Measurements from ENCODE around the gene OGFRL1.

The OGFRL1 gene

DNA sequence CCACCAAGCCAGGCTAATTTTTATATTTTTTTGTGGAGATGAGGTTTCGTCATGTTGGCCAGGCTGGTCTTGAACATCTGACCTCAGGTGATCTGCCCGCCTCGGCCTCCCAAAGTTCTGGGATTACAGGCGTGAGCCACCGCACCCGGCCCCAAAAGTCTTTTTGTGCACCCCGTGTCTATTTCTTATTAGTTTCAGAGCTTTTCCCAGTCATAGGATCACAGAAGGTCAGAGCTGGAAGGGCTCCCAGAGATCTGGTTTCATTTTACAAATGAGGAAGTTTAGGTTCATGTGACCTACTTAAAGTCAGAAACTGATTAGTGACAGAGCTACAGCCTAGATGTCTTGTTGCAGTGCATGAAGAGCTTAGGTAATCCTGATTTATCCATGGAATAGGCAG lies 1.6 kb upstream of the OGFRL1 start:
- peak; percentile 53 for DNase-seq (ENCODE audit: low read depth)

DNA sequence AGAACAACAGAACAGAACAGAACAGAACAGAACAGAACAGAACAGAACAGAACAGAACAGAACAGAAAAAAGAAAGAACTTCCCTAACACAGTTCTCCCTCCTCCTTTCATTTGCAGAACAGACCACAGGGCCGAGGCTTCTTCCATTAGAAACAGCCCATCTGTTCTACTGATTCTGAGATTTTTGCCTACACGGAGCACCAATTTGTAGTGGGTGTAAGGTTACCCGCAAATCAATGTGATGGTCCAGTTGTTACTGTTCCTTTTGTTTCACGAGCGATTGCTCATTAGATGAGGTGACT lies 734 bp upstream of the OGFRL1 start:
- DNase-seq (ENCODE audit: low read depth), result no peak

DNA sequence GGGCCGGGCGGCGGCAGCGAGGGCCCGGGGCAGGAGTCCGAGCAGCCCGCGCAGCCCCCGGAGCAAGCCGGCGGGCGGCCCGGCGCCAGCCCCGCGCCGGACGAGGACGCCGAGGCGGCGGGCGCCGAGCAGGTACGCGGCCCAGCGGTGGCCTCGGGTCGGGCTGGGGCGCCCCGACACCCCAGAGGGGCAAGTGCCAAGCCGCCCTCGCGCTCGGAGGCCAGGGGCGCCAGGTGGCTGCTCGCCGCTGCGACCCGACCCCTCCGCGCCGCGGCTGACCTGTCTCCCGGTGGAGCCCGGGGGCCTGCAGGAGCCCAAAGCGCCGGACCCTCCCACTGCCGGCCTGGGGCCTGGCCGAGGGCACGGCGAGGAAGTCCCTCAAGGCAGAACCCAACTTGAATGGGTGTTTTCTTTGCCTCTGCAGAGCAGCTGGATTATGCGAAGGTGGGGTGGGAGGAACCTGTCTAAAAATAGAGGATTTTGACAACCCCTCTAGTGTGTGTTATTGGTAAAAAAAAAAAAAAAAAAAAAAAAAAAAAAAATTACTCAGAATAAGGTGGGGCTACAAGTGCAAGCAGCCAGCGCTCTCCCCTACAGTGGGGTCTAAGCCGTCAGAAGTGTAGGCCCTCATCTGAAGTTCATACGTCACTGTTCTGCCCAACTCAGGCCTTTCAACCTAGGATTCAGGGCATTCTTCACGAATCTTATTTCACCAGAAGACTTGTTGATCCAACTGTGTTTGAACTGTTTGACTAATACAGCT lies 609 bp downstream of the OGFRL1 start:
- peak; percentile 32 for DNase-seq (ENCODE audit: low read depth)

DNA sequence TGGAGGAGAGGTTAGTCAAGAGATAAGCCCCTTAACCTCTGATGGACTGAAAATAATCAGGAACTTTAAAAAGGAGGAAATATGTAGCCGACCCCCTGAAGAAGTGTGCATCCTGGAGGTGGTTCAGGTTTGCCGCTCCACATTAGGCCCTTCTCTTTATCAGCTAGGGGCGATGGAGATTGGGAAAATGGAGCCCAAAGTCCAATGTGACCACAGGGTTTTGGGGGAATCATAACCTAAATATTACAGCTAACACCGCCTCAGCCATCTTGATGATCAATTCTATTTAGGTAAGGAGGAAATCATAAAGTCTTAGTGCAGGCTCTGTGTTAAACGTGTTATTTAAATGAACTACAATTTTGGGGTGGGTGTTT lies 1.2 kb downstream of the OGFRL1 start:
- no peak for DNase-seq (ENCODE audit: low read depth)

DNA sequence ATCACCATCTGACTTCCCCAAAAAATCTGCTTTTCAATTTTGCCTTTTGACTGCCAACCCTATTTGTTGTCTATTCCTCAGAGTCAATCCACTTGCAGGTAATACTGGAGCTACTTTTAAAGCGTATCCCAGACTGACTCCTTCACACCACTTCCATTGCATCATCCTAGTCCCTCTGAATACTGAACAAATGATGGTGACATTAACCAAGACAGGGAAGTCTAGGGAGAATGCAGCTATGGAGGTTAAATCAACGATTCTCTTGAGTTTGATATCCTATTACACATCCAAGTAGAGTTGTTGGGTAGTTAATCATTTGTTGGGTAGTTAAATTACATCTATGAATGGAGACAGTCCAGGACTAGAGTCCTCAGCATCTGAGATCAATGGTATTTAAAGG lies 2.0 kb downstream of the OGFRL1 start:
- DNase-seq (ENCODE audit: low read depth), result peak; percentile 24

DNA sequence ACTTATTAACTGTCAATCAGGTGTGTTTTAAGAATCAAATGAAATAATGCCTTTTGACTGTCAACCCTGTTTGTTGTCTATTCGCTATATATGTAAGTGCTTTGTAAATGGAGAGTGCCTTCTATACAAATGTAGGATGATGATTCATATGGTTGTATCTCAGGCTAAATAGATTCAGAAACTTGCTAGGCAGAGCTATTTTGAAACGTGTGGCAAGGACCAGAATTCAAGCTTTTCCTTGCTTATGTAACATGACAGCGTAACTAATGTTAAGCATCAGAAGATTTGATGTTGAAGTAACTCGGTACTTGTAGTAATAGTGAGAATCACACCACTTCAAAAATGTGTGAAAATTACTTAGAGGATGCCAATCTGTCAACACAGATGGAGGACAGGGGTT lies 3.4 kb downstream of the OGFRL1 start:
- peak; percentile 28 for DNase-seq (ENCODE audit: low read depth)

DNA sequence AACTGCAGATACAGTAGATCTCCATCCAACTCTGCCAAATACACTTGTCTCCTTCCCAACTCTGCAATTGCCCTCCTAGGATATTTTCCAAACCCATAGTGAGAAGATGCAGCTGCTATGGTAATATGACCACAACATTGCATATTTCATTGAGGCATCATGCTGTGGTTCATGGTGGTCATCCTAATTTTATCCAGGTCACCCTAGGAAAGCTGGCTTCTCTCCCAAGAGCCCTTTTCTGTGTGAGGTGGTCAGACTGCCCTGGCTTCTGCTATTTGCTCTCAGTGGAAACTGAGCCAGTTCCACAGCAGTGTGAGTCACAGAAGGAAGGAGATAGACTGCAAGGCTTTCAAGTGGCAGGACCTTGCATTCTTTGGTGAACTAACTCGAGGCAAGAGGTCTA lies 5.5 kb downstream of the OGFRL1 start:
- peak; percentile 95 for DNase-seq (ENCODE audit: low read depth)

DNA sequence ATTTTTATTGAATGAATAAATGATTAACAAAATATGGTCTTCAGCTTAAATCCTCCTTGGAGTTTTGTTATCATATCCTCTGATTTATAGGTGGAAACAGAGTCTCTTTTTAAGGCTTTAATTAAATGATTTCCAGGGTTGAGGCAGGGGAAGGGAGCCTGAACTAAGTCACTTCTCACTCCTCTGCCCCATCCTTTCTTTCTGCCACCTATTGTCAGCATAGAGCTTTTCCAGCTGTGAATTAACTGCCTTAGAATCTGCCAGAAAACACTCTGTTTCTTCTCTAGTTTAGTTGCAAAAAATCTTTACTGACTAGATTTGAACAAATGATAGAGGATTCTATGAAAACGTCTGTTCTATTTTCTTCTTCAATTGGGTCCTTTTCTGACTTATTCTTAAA lies 9.8 kb downstream of the OGFRL1 start:
- DNase-seq (ENCODE audit: low read depth), result no peak

DNA sequence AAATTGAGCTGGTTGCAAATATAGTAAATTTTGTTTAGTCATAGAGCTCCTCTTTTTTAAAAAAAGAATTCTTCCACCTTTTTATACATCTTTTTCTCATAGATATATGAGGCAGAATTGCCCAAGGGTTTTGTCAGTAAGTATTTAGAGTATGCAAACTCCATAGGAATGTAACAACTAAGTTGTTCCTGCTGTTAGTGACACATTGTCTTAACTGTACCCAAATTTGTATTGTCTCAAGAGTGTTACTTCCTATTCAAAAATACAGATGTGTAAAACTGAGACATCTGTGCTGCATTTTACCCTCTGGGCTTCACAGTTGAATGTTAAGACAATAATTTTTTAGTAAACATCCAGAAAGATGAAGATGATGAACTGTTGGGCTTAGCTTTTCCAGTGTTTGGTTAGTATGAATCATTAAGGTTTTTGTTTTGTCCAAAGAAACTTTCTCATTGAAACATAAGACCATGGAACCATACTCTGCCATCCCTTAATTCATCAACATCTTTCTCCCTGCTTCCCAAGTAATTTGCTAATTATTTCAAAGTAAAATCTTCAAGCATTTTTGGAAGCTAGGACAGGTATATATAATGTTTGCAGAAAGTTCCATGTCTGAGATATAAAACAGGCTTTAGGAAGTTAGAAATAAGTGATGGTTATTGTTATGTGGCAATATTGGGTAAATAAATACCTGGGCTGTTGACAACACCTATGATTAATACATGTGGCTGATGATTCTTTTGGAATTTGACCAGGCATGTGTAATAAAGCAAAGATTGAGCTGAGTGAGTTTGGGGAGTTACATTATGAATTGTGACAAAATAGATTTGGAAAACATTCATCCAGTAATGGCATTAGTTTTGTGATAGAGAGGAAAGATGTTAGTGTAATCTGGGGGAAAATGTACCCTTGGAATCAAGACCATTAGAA lies 11.2 kb downstream of the OGFRL1 start:
- peak; percentile 55 for DNase-seq (ENCODE audit: low read depth)

DNA sequence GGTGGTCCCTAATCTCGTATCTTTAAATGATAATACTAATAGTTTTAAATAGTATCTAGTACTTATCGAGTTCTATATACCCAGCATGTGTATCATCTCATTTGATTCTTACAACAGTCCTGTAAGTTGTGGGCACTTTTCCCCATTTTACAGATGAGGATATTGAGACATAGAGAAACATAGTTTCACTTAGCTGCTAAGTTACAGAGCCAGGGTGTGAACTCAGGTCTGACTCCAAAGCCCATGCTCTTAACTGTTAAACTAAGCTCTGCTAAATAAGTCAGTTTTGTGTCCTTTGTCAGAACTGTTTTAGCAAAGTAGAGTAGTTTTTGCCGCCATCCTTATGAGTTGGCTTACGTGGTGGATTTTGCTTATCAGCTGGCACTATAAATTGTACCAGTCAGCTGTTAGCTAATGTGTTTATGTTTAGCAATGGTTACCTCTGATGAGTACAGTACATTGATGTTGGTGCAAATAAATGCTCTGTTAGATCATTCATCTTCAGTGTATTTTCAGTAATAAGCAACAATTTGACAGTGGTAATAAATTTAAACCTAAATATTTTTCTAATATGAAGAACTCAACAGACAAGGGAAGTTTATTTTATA lies 12.1 kb downstream of the OGFRL1 start:
- DNase-seq (ENCODE audit: low read depth), result no peak

DNA sequence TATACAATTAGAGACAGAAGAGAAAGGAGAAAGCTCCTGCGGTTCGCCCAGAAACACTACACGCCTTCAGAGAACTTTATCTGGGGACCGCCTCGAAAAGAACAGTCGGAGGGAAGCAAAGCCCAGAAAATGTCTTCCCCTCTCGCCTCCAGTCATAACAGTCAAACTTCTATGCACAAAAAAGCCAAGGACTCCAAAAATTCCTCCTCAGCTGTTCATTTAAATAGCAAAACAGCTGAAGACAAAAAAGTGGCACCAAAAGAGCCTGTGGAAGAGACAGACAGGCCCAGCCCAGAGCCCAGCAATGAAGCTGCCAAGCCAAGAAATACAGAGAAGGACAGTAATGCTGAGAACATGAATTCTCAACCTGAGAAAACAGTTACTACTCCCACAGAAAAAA lies 12.9 kb downstream of the OGFRL1 start:
- DNase-seq (ENCODE audit: low read depth), result no peak

DNA sequence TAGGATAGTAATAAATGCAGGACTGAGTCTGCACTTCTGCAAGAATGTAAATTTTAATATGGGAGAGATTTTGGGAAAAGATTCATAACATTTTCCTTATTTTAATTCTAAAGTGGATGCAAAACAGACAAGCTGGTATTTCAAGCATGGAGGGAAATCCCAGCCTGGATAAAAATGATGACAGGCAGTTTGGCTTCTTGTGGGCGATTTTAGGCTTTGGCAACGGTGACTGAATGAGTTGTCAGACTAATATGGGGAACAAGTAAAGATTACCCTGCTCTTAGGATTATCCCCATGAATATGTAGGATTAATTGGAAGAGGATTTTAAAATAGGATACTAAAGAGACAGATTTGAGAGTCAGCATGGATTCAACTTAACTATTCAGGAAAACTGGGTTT lies 21.0 kb downstream of the OGFRL1 start:
- DNase-seq (ENCODE audit: low read depth), result no peak

DNA sequence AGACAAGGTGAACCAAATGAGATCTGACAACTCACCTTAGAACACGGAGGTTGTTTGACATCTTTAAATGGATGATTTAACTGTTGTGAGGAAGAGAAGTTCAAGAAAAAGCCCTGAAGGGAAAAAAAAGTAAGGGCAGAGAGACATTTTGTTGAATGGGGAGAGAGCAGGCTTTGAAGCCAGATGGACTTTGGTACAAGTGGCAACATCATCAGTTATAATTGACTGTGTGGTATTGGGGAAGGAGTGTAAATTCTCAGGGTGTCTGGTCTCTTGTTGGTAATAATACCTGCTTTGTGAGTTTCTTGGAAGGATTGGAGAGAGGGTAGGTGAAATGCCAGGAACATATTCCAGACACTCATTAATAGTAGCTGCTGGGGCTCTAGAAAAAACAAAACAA lies 21.6 kb downstream of the OGFRL1 start:
- DNase-seq (ENCODE audit: low read depth), result no peak

DNA sequence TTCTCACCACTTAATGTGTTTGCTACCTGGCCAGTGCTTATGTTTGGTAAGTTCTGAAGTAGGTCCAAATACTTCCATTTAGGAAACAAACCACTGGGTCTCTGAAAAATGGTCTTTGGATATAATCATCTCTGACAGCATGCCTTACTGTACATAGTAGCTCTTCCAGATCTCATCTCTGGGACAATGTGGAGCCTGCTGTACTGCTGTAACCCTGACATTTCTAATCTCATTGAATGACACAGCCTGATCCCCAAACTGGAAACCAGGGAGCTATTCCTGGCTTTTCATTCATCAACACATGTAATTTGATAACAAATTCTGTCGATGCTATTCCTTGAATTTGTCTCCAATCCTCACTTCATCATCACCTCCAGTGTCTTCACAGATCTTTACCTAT lies 23.5 kb downstream of the OGFRL1 start:
- no peak for DNase-seq (ENCODE audit: low read depth)

DNA sequence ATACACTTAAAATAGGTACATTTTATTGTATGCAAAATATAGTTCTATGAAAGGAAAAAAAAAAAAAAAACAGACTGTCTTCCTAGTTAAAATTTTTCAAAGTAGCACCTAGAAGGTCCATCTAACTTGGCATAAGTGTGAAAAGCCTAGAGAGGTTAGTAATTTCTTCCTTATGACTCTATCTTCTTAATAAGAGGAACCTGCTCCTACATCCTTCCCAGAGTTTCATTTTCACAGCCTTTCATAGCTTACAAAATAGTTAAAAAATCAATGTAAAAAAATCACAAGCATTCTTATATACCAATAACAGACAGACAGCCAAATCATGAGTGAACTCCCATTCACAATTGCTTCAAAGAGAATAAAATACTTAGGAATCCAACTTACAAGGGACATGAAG lies 28.8 kb downstream of the OGFRL1 start:
- no peak for DNase-seq (ENCODE audit: low read depth)

DNA sequence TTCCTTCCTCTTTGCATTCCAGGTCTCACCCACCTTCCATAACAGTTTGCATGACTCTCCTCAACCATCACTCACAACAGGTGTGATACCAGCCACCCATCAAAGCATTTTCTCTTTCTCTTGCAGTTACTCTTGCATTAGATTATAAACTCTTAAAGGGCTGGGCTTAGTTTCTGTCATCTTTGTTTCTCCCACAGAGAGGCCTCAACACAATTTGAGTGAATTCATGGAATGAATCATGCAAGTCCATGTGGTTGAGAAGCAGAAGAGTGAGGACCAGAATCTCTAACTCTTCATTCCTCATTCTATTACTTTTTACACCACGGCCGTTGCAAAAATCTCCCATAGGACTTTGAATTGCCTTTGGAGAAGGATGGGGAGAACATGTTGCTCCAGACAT lies 31.4 kb downstream of the OGFRL1 start:
- DNase-seq (ENCODE audit: low read depth), result no peak

DNA sequence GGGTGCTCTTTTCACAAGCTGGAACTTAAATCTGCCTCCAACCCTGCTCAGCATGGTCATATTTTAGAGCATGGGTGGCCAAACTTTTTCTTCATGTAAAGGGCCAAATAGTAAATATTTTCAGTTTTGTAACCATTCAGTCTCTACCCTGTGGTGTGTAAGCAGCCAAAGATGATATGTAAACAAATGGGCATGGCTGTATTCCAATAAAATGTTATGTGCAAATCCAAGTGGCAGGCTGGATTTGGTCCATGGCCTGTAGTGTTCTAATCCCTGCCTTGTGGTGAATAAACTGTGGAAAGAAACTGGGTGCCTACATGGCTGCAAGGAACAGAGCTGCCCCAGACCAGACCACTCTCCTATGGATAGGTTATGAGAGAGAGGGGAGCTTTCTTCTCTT lies 32.7 kb downstream of the OGFRL1 start:
- DNase-seq (ENCODE audit: low read depth), result no peak

DNA sequence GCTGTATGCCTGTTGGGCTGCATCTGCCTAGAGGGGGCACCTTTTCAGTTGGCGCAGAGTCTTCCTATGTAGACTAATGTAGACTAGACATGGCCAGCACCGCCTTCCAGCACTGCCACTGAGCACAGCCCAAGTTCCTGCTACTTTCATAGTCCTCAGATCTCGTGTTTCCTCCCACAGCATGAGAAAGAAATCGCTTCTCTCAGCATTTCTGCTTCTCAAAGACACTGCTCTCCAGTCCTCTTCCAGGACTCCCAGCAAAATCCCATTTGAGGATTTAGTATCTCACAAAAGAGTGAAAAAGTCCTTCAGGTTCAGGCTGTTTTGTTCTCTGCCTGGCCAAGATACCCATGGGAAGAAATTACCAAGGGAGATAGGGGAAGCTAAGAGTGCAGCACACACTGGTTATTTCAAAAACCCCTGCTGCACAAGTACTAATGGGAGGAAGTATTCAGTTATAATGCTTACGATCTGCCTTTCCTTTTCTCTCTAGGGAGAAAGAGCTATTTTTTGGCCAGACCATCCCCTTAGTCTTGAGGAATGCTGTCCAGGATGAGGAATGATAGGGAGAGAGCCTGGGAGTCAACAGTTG lies 35.7 kb downstream of the OGFRL1 start:
- no peak for DNase-seq (ENCODE audit: low read depth)

DNA sequence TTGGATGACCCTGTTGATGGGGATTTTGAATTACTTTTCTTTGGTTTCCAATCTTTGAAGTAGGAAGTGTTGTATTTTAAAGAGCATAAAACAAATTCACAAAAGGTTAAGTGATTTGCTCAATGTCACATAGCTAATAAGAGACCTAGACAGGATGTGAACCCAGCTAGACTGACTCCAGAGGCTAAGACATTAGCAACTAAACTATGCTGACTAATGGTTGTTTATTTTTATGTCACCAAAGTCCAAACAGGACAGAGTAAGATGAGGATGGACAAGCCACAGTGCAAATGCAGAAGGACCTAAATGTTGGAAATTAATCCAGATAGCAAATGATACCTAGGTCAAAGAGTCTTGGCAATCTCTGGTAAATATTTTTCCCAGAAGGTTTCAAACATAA lies 38.0 kb downstream of the OGFRL1 start:
- DNase-seq (ENCODE audit: low read depth), result peak; percentile 34

DNA sequence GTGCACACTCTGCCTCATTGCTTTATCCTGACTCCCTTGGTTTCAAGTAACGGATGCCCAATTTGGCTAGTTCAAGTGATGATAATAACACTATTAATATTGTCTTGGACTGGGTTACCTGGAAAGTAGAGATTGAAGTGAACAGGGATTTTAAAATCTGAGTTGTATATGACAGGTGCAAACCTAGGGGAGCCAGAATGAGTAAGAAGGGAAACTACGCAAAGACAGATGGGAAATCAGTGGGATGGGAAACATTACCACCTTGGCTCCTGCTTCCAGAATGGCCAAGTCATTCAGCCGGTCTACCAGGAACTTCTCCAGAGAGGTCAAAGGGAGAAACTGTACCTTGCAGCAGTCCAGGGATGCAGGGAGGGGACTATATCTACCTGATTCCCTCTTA lies 41.9 kb downstream of the OGFRL1 start:
- no peak for DNase-seq (ENCODE audit: low read depth)

DNA sequence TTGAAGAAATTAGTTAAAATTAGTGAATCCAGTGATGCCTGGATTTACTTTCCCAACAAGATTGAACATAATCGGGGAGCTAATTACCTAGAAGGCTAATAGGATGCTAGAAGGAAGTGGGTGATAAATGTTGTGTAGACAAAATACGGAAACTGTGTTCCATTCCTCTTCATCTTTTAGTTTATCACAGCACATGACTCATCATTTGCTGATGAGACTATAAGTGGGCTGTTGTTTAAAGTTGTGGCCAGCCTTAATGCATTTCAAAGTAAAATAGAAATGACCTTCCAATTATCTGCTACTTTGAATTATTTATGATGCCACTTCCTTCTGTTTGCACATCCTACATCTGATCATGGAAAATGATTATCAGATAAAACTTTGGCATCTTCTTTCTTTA lies 43.4 kb downstream of the OGFRL1 start:
- DNase-seq (ENCODE audit: low read depth), result peak; percentile 16

DNA sequence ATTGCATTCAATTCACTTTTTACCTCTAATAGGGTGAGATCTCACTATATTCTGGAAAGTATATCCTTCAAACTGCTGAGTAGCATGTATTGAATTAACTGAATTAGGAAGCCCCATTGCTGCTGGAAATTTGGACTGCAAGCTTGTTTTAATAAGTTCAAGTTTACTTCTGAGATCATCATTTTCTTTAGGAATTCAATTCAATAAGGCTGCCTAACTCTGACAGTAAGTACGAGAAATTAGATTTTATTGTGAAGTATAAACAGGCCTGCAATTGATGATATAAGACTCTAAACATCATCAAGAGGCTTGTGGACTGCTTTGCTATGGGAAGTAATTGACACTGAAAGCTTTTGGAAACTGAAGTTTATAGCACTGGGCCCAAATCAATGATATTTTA lies 44.4 kb downstream of the OGFRL1 start:
- no peak for DNase-seq (ENCODE audit: low read depth)

DNA sequence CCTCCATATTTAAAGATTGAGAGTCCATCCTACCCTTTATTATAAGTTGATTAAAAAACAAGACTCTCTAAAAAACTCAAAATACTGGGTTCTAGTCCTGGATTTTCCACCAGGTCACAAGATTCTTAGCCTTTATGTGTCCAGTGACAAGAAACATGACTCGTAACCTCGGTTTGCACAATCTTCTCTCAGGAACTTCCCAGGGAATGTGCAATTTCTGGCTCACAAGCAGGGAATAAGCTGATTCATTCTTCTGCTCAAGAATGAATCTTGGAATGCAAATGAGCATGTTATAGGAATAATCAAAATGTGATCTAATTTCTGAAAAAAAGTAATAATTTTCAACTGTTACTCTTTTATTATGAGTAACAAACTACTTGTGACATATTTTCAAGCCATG lies 45.1 kb downstream of the OGFRL1 start:
- DNase-seq (ENCODE audit: low read depth), result peak; percentile 92

All from EH (cell line).